GM23338 (cell line): ENCODE measurements around the gene FBXO9. TPM values are rescaled to one million over a fixed set of nuclear protein-coding genes. Genes with fewer than 3 reads are reported as not detected.

ENCODE experiments used
- ATAC-seq: fragments of 200-7000 bp; cut with Tn5 transposase; 3 replicates; pipeline ENCODE4 v1.9.1; 2020
- DNase-seq: peaks from one replicate; pipeline ENCODE4 v3.0.0-alpha.2; 2015; ENCODE audit warnings: low spot score
- H2AFZ ChIP-seq: fragments of 200-600 bp; sonication (generic); 2 replicates; pipeline ENCODE4 v1.8.0; 2016; ENCODE audit warnings: antibody characterized with exemption, mild to moderate bottlenecking, moderate library complexity
- H3F3A ChIP-seq: fragments of 200-600 bp; sonication (generic); replicated peaks from 2 replicates; pipeline ENCODE4 v1.8.0; 2017; ENCODE audit warnings: antibody characterized with exemption, mixed run types, low read depth
- H3K27ac ChIP-seq: fragments of 200-600 bp; sonication (generic); 2 replicates; pipeline ENCODE4 v1.6.1; 2016; ENCODE audit warnings: low read depth
- H3K27me3 ChIP-seq: fragments of 200-600 bp; sonication (generic); 2 replicates; pipeline ENCODE4 v1.8.0; 2016; ENCODE audit warnings: mild to moderate bottlenecking, mixed run types, moderate library complexity; ENCODE audit not compliant: insufficient read depth
- H3K36me3 ChIP-seq: fragments of 200-600 bp; sonication (generic); 2 replicates; pipeline ENCODE4 v1.8.0; 2016; ENCODE audit warnings: mild to moderate bottlenecking; ENCODE audit not compliant: insufficient read depth
- H3K4me1 ChIP-seq: fragments of 200-600 bp; sonication (generic); 2 replicates; pipeline ENCODE4 v1.8.0; 2016; ENCODE audit warnings: mild to moderate bottlenecking, moderate library complexity; ENCODE audit not compliant: insufficient read depth
- H3K4me2 ChIP-seq: fragments of 200-600 bp; sonication (generic); 2 replicates; pipeline ENCODE4 v1.7.1; 2017; ENCODE audit warnings: mixed run types
- H3K4me3 ChIP-seq: fragments of 200-600 bp; sonication (generic); 2 replicates; pipeline ENCODE4 v1.6.1; 2016; ENCODE audit warnings: mixed run types
- H3K79me2 ChIP-seq: fragments of 200-600 bp; sonication (generic); replicated peaks from 2 replicates; pipeline ENCODE4 v1.8.0; 2017; ENCODE audit warnings: mild to moderate bottlenecking; ENCODE audit not compliant: insufficient read depth
- H3K9me2 ChIP-seq: fragments of 200-600 bp; sonication (generic); 2 replicates; pipeline ENCODE4 v1.8.0; 2017; ENCODE audit not compliant: insufficient read depth
- H4K20me1 ChIP-seq: fragments of 200-600 bp; sonication (generic); replicated peaks from 2 replicates; pipeline ENCODE4 v1.8.0; 2017; ENCODE audit warnings: mild to moderate bottlenecking; ENCODE audit not compliant: insufficient read depth
- H3K27ac Mint-ChIP-seq: 2 replicates; pipeline ENCODE4 v1.8.0; 2020; ENCODE audit warnings: inconsistent platforms, mild to moderate bottlenecking, moderate library complexity, mixed read lengths
- H3K27me3 Mint-ChIP-seq: 3 replicates; pipeline ENCODE4 v1.8.0; 2022; ENCODE audit warnings: low read depth, mild to moderate bottlenecking, moderate library complexity, mixed read lengths, inconsistent platforms; ENCODE audit not compliant: insufficient read depth, poor library complexity
- H3K36me3 Mint-ChIP-seq: 3 replicates; pipeline ENCODE4 v1.8.0; 2021; ENCODE audit warnings: low read depth, mild to moderate bottlenecking, inconsistent platforms, moderate library complexity, mixed read lengths
- H3K4me1 Mint-ChIP-seq: 3 replicates; pipeline ENCODE4 v1.8.0; 2020; ENCODE audit warnings: mild to moderate bottlenecking, inconsistent platforms, mixed read lengths
- H3K4me3 Mint-ChIP-seq: 3 replicates; pipeline ENCODE4 v1.8.0; 2021; ENCODE audit warnings: moderate library complexity, mild to moderate bottlenecking, inconsistent platforms, mixed read lengths
- H3K9me3 Mint-ChIP-seq: 3 replicates; pipeline ENCODE4 v1.8.0; 2020; ENCODE audit warnings: moderate library complexity, mild to moderate bottlenecking, inconsistent platforms, mixed read lengths
- CREB1 ChIP-seq: fragments of 250-450 bp; sonication (Bioruptor Pico); IDR thresholded peaks from 2 replicates; pipeline ENCODE4 v1.5.0; 2020; ENCODE audit warnings: low read depth, mild to moderate bottlenecking, moderate library complexity
- JUNB ChIP-seq: IDR thresholded peaks from one replicate; pipeline ENCODE4 v1.6.1; 2016; ENCODE audit warnings: antibody characterized with exemption; ENCODE audit not compliant: unreplicated experiment
- NANOG ChIP-seq: IDR thresholded peaks from 2 replicates; pipeline ENCODE4 v1.6.1; 2016; ENCODE audit warnings: antibody characterized with exemption, borderline replicate concordance
- POLR2AphosphoS5 ChIP-seq: IDR thresholded peaks from 2 replicates; pipeline ENCODE4 v1.6.1; 2016; ENCODE audit warnings: antibody characterized with exemption, low read depth
- STAT1 ChIP-seq: IDR thresholded peaks from one replicate; pipeline ENCODE4 v1.6.1; 2016; ENCODE audit warnings: antibody characterized with exemption; ENCODE audit not compliant: unreplicated experiment
- ZNF331 ChIP-seq: fragments of 250-450 bp; sonication (Bioruptor Pico); IDR thresholded peaks from 2 replicates; pipeline ENCODE4 v1.5.0; 2020; ENCODE audit warnings: low read depth, mild to moderate bottlenecking, moderate library complexity
- polyA plus RNA-seq: library from polyadenylated mRNA; unstranded; fragments of >200 nt; fragmentation: Nextera tagmentation; extraction: Ambion mirVana; gene quantifications from 2 replicates; pipeline ENCODE4 v1.2.1, GENCODE V29; 2016
- total RNA-seq: library from RNA; depleted of rRNA; stranded (reverse); fragments of >200 nt; shearing (Covaris generic); gene quantifications from 2 replicates; pipeline ENCODE4 v1.2.3, GENCODE V29; 2014
- TF ChIP-seq, protein P1 (sequence below): IDR thresholded peaks from 2 replicates; pipeline ENCODE4 v1.6.1; 2016; ENCODE audit warnings: antibody characterized with exemption
- TF ChIP-seq, protein P2 (sequence below): fragments of 250-450 bp; sonication (Bioruptor Pico); IDR thresholded peaks from 2 replicates; pipeline ENCODE4 v1.5.0; 2020; ENCODE audit warnings: mild to moderate bottlenecking, moderate library complexity
- TF ChIP-seq, protein P3 (sequence below), 2 experiments: fragments of 200-600 bp in 1 of 2; sonication (generic) in 1 of 2; conservative IDR thresholded peaks; 2 replicates each; pipeline versions ENCODE4 v1.5.1 to v1.6.1; 2016 to 2017; ENCODE audit warnings: antibody characterized with exemption in 2 of 2, low read depth in 2 of 2, mild to moderate bottlenecking in 2 of 2, moderate library complexity in 1 of 2
- TF ChIP-seq, protein P4 (sequence below): IDR thresholded peaks from one replicate; pipeline ENCODE4 v1.6.1; 2018; ENCODE audit warnings: antibody characterized with exemption; ENCODE audit not compliant: unreplicated experiment

Gene FBXO9
- total and polyA plus RNA-seq, 2 experiments from 2014 or later = 29.8 to 32.8 TPM

GRCh38 chr6:53020005-53020744 lies 45.0 kb upstream of the FBXO9 start (continued):
- TF ChIP-seq JUNB = no peak
- TF ChIP-seq, protein P1, sequence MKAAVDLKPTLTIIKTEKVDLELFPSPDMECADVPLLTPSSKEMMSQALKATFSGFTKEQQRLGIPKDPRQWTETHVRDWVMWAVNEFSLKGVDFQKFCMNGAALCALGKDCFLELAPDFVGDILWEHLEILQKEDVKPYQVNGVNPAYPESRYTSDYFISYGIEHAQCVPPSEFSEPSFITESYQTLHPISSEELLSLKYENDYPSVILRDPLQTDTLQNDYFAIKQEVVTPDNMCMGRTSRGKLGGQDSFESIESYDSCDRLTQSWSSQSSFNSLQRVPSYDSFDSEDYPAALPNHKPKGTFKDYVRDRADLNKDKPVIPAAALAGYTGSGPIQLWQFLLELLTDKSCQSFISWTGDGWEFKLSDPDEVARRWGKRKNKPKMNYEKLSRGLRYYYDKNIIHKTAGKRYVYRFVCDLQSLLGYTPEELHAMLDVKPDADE = no peak

DNA sequence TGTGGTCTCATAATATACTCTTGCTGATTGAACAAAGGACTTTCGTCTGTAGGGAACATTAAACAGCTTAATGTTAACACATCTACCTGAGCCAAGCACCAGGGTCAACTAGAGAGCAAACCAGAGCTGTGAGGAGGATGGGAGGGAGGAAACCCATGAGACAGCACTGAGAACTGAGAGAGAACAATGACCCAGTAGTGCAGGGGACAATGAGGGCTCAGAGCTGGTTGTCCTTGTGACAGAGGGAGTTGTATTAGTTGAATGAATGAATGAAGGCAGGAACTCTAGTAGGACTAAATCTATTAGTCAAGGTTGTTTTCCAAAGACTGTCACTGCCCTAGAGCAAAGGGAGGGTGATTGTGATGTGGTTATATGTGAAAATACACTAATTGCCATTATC lies 41.9 kb upstream of the FBXO9 start:
- H3K79me2 ChIP-seq = no peaks in the 10 kb centered on the region
- no peak overlapping the region for H3K27ac ChIP-seq
- H3K4me3 Mint-ChIP-seq = no peak overlapping the region
- H3K27ac Mint-ChIP-seq = no peak overlapping the region
- no peak overlapping the region for H3K4me2 ChIP-seq
- no peaks in the 10 kb centered on the region for H3K36me3 ChIP-seq
- H3K27me3 ChIP-seq = no peaks in the 10 kb centered on the region
- H3K27me3 Mint-ChIP-seq = no peaks in the 10 kb centered on the region
- no peak for ATAC-seq
- no peaks in the 10 kb centered on the region for H4K20me1 ChIP-seq
- H3K4me1 ChIP-seq = no peaks in the 10 kb centered on the region
- no peaks in the 10 kb centered on the region for H3K9me3 Mint-ChIP-seq
- H3F3A ChIP-seq = no peaks in the 10 kb centered on the region
- no peak overlapping the region for H2AFZ ChIP-seq
- DNase-seq = no peak
- no peaks in the 10 kb centered on the region for H3K9me2 ChIP-seq
- H3K4me1 Mint-ChIP-seq = peaks cover 5% of the 10 kb centered on the region; the same call in 1 of the 3 replicates
- H3K36me3 Mint-ChIP-seq = no peaks in the 10 kb centered on the region; the same call in 1 of the 3 replicates
- H3K4me3 ChIP-seq = no peak overlapping the region
- TF ChIP-seq, protein P2, sequence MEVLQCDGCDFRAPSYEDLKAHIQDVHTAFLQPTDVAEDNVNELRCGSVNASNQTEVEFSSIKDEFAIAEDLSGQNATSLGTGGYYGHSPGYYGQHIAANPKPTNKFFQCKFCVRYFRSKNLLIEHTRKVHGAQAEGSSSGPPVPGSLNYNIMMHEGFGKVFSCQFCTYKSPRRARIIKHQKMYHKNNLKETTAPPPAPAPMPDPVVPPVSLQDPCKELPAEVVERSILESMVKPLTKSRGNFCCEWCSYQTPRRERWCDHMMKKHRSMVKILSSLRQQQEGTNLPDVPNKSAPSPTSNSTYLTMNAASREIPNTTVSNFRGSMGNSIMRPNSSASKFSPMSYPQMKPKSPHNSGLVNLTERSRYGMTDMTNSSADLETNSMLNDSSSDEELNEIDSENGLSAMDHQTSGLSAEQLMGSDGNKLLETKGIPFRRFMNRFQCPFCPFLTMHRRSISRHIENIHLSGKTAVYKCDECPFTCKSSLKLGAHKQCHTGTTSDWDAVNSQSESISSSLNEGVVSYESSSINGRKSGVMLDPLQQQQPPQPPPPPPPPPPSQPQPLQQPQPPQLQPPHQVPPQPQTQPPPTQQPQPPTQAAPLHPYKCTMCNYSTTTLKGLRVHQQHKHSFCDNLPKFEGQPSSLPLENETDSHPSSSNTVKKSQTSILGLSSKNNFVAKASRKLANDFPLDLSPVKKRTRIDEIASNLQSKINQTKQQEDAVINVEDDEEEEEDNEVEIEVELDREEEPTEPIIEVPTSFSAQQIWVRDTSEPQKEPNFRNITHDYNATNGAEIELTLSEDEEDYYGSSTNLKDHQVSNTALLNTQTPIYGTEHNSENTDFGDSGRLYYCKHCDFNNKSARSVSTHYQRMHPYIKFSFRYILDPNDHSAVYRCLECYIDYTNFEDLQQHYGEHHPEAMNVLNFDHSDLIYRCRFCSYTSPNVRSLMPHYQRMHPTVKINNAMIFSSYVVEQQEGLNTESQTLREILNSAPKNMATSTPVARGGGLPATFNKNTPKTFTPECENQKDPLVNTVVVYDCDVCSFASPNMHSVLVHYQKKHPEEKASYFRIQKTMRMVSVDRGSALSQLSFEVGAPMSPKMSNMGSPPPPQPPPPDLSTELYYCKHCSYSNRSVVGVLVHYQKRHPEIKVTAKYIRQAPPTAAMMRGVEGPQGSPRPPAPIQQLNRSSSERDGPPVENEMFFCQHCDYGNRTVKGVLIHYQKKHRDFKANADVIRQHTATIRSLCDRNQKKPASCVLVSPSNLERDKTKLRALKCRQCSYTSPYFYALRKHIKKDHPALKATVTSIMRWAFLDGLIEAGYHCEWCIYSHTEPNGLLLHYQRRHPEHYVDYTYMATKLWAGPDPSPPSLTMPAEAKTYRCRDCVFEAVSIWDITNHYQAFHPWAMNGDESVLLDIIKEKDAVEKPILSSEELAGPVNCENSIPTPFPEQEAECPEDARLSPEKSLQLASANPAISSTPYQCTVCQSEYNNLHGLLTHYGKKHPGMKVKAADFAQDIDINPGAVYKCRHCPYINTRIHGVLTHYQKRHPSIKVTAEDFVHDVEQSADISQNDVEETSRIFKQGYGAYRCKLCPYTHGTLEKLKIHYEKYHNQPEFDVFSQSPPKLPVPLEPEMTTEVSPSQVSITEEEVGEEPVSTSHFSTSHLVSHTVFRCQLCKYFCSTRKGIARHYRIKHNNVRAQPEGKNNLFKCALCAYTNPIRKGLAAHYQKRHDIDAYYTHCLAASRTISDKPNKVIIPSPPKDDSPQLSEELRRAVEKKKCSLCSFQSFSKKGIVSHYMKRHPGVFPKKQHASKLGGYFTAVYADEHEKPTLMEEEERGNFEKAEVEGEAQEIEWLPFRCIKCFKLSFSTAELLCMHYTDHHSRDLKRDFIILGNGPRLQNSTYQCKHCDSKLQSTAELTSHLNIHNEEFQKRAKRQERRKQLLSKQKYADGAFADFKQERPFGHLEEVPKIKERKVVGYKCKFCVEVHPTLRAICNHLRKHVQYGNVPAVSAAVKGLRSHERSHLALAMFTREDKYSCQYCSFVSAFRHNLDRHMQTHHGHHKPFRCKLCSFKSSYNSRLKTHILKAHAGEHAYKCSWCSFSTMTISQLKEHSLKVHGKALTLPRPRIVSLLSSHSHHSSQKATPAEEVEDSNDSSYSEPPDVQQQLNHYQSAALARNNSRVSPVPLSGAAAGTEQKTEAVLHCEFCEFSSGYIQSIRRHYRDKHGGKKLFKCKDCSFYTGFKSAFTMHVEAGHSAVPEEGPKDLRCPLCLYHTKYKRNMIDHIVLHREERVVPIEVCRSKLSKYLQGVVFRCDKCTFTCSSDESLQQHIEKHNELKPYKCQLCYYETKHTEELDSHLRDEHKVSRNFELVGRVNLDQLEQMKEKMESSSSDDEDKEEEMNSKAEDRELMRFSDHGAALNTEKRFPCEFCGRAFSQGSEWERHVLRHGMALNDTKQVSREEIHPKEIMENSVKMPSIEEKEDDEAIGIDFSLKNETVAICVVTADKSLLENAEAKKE (CRISPR knock-in tag) = no peak
- TF ChIP-seq, protein P3, sequence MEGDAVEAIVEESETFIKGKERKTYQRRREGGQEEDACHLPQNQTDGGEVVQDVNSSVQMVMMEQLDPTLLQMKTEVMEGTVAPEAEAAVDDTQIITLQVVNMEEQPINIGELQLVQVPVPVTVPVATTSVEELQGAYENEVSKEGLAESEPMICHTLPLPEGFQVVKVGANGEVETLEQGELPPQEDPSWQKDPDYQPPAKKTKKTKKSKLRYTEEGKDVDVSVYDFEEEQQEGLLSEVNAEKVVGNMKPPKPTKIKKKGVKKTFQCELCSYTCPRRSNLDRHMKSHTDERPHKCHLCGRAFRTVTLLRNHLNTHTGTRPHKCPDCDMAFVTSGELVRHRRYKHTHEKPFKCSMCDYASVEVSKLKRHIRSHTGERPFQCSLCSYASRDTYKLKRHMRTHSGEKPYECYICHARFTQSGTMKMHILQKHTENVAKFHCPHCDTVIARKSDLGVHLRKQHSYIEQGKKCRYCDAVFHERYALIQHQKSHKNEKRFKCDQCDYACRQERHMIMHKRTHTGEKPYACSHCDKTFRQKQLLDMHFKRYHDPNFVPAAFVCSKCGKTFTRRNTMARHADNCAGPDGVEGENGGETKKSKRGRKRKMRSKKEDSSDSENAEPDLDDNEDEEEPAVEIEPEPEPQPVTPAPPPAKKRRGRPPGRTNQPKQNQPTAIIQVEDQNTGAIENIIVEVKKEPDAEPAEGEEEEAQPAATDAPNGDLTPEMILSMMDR (conservative IDR thresholded peaks at IDR 0.05; ENCODE audit: low read depth in 2 of 2) = no peak
- TF ChIP-seq STAT1 = no peak
- TF ChIP-seq, protein P4, sequence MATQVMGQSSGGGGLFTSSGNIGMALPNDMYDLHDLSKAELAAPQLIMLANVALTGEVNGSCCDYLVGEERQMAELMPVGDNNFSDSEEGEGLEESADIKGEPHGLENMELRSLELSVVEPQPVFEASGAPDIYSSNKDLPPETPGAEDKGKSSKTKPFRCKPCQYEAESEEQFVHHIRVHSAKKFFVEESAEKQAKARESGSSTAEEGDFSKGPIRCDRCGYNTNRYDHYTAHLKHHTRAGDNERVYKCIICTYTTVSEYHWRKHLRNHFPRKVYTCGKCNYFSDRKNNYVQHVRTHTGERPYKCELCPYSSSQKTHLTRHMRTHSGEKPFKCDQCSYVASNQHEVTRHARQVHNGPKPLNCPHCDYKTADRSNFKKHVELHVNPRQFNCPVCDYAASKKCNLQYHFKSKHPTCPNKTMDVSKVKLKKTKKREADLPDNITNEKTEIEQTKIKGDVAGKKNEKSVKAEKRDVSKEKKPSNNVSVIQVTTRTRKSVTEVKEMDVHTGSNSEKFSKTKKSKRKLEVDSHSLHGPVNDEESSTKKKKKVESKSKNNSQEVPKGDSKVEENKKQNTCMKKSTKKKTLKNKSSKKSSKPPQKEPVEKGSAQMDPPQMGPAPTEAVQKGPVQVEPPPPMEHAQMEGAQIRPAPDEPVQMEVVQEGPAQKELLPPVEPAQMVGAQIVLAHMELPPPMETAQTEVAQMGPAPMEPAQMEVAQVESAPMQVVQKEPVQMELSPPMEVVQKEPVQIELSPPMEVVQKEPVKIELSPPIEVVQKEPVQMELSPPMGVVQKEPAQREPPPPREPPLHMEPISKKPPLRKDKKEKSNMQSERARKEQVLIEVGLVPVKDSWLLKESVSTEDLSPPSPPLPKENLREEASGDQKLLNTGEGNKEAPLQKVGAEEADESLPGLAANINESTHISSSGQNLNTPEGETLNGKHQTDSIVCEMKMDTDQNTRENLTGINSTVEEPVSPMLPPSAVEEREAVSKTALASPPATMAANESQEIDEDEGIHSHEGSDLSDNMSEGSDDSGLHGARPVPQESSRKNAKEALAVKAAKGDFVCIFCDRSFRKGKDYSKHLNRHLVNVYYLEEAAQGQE = no peak
- no peak for TF ChIP-seq CREB1 (CRISPR knock-in tag)
- no peak for TF ChIP-seq POLR2AphosphoS5
- TF ChIP-seq, protein P1 = no peak
- no peak for TF ChIP-seq NANOG
- no peak for TF ChIP-seq ZNF331 (CRISPR knock-in tag)
